ENCODE measurements around the gene SLC27A3. TPM values are rescaled to one million over a fixed set of nuclear protein-coding genes. Genes with fewer than 3 reads are reported as not detected.
A peak's percentile ranks its signal among the peaks of the same experiment; 100 is the strongest.

Gene SLC27A3
- total RNA-seq, 2 experiments from 2014 or later, result 4.5 to 10.2 TPM

DNA sequence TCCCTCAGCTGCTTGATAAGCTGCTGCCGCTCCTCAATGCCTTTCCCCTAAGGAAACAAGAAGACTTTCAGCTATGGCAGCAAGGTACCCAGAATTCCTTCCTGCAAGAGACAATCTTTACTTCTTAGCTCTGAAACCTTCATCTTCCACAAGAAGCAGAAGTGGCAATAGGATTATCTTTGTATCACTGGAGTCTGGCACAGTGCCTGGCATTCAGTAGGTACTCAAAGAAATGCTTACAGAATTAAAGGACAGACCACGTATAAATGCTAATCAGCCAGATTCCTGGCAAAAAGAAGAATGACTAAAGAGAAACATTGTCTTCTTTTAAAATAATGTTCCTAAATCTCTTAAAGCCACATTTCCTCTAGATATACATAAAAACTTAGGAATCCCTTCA, 43.7 kb downstream of the SLC27A3 start:
- peaks cover 10% of the 10 kb centered on the region for H3K4me1 ChIP-seq (ENCODE audit: insufficient read depth, low read length, poor library complexity, severe bottlenecking)
- H3K79me2 ChIP-seq (ENCODE audit: insufficient read depth, low read depth, low read length), result peaks cover 7% of the 10 kb centered on the region; the same call in 1 of the 2 replicates
- 0 out of 2 replicates have a peak, but pooled peaks cover 4% of the 10 kb centered on the region for H4K20me1 ChIP-seq (ENCODE audit: insufficient read depth, low read length)
- DNase-seq (ENCODE audit: low spot score), result no peak
- ChIA-PET CTCF (ENCODE audit: unreplicated experiment) (no interaction called here), POLR2A (interaction anchor here (0.8 to 0.9 kb wide), 2 partner anchors 12 to 171 kb away, joined by 3 read pairs; no protein-coding TSS in a partner anchor)
- H3K9me3 ChIP-seq (ENCODE audit: low read length), result no peaks in the 10 kb centered on the region
- no TSS peak for BruUV-seq (replicated peaks)
- intact Hi-C loops (cut with micrococcal nuclease; ENCODE audit: unreplicated experiment), result no loop called here
- peaks cover 71% of the 10 kb centered on the region for H3K36me3 ChIP-seq (ENCODE audit: insufficient read depth, low read length)
- no peak for TF ChIP-seq EZH2phosphoT487 (IDR thresholded peaks at IDR 0.05; ENCODE audit: borderline replicate concordance, low read depth, low read length)
- H3K9me2 ChIP-seq (ENCODE audit: insufficient read depth, low read length), result no peaks in the 10 kb centered on the region
- H2AFZ ChIP-seq (ENCODE audit: low read length), result no peak overlapping the region
- no peak overlapping the region for H3K4me2 ChIP-seq (ENCODE audit: low read length)
- H3K27ac ChIP-seq (ENCODE audit: low read depth, low read length, poor library complexity, severe bottlenecking), result no peak overlapping the region
- no peak overlapping the region for H3K4me3 ChIP-seq (ENCODE audit: low read depth, low read length, poor library complexity, severe bottlenecking)

- Histone ChIP-seq H2AFZ (ENCODE audit: low read length) (no peak overlapping the region), H3K79me2 (ENCODE audit: insufficient read depth, low read depth, low read length) (peaks cover 11% of the 10 kb centered on the region; the same call in 1 of the 2 replicates), H3K9me2 (ENCODE audit: insufficient read depth, low read length) (no peaks in the 10 kb centered on the region), H4K20me1 (ENCODE audit: insufficient read depth, low read length) (no peaks in the 10 kb centered on the region), H3K27ac (ENCODE audit: low read depth, low read length, poor library complexity, severe bottlenecking) (no peak overlapping the region), H3K4me1 (ENCODE audit: insufficient read depth, low read length, poor library complexity, severe bottlenecking) (peaks cover 15% of the 10 kb centered on the region), H3K4me2 (ENCODE audit: low read length) (no peak overlapping the region), H3K36me3 (ENCODE audit: insufficient read depth, low read length) (peaks cover 61% of the 10 kb centered on the region), H3K4me3 (ENCODE audit: low read depth, low read length, poor library complexity, severe bottlenecking) (no peak overlapping the region), H3K9me3 (ENCODE audit: low read length) (no peaks in the 10 kb centered on the region)
- POLR2A ChIA-PET, result interaction anchor here (0.6 to 2.8 kb wide), 4 partner anchors 94 to 1168 kb away, joined by 3 to 13 read pairs (median 6); partner anchors contain the start of gene GATAD2B
- DNase-seq (ENCODE audit: low spot score), result no peak
- BruUV-seq (replicated peaks), result TSS peak; percentile 68
- CTCF ChIA-PET (ENCODE audit: unreplicated experiment), result interaction anchor here (0.6 kb wide), 1 partner anchor 9 kb away, joined by 3 read pairs; no protein-coding TSS in a partner anchor
- TF ChIP-seq, protein P1, sequence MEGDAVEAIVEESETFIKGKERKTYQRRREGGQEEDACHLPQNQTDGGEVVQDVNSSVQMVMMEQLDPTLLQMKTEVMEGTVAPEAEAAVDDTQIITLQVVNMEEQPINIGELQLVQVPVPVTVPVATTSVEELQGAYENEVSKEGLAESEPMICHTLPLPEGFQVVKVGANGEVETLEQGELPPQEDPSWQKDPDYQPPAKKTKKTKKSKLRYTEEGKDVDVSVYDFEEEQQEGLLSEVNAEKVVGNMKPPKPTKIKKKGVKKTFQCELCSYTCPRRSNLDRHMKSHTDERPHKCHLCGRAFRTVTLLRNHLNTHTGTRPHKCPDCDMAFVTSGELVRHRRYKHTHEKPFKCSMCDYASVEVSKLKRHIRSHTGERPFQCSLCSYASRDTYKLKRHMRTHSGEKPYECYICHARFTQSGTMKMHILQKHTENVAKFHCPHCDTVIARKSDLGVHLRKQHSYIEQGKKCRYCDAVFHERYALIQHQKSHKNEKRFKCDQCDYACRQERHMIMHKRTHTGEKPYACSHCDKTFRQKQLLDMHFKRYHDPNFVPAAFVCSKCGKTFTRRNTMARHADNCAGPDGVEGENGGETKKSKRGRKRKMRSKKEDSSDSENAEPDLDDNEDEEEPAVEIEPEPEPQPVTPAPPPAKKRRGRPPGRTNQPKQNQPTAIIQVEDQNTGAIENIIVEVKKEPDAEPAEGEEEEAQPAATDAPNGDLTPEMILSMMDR (conservative IDR thresholded peaks at IDR 0.05; ENCODE audit: low read length), result peak; percentile 72
- TF ChIP-seq EZH2phosphoT487 (IDR thresholded peaks at IDR 0.05; ENCODE audit: borderline replicate concordance, low read depth, low read length), result no peak
- intact Hi-C loops (cut with micrococcal nuclease; ENCODE audit: unreplicated experiment), result no loop called here
Measured at GRCh38 chr1:153827168-153827964, 52.2 kb downstream of the SLC27A3 start.

Small RNAs within 50 kb of the gene (small RNA-seq; reads per million reads assigned to genes)
- gene RF00019, result not detected

Other genes starting within 250 kb of the SLC27A3 start
- gene S100A6, start 239.4 kb upstream of the SLC27A3 start, total RNA-seq (2014; rRNA removed; shearing (Covaris generic)), result not detected in 2 replicates
- not detected in 2 replicates for gene S100A6, start 239.4 kb upstream of the SLC27A3 start, total RNA-seq (2022)
- gene S100A5, start 234.5 kb upstream of the SLC27A3 start, total RNA-seq (2014; rRNA removed; shearing (Covaris generic)), result not detected in 2 replicates
- not detected in 2 replicates for gene S100A5, start 234.5 kb upstream of the SLC27A3 start, total RNA-seq (2022)
- 1.6 and 3.6 TPM in 2 replicates for gene S100A4, start 229.6 kb upstream of the SLC27A3 start, total RNA-seq (2014; rRNA removed; shearing (Covaris generic))
- 0.53 and 1.9 TPM in 2 replicates for gene S100A4, start 229.6 kb upstream of the SLC27A3 start, total RNA-seq (2022)
- not detected in 2 replicates for gene S100A3, start 226.1 kb upstream of the SLC27A3 start, total RNA-seq (2014; rRNA removed; shearing (Covaris generic))
- not detected in 2 replicates for gene S100A3, start 226.1 kb upstream of the SLC27A3 start, total RNA-seq (2022)
- gene S100A2, start 209.6 kb upstream of the SLC27A3 start, total RNA-seq (2014; rRNA removed; shearing (Covaris generic)), result not detected in 2 replicates
- 1.4 TPM in 1 of 2 replicates, not detected in the other for gene S100A2, start 209.6 kb upstream of the SLC27A3 start, total RNA-seq (2022)
- gene S100A16, start 162.3 kb upstream of the SLC27A3 start, total RNA-seq (2014; rRNA removed; shearing (Covaris generic)), result not detected in 2 replicates
- 0.33 TPM in 1 of 2 replicates, not detected in the other for gene S100A16, start 162.3 kb upstream of the SLC27A3 start, total RNA-seq (2022)
- not detected in 2 replicates for gene S100A14, start 159.1 kb upstream of the SLC27A3 start, total RNA-seq (2014; rRNA removed; shearing (Covaris generic))
- gene S100A14, start 159.1 kb upstream of the SLC27A3 start, total RNA-seq (2022), result not detected in 2 replicates
- gene S100A13, start 147.9 kb upstream of the SLC27A3 start, total RNA-seq (2014; rRNA removed; shearing (Covaris generic)), result 2.7 and 4.8 TPM in 2 replicates
- 6.9 and 10.3 TPM in 2 replicates for gene S100A13, start 147.9 kb upstream of the SLC27A3 start, total RNA-seq (2022)
- gene S100A1, start 147.0 kb upstream of the SLC27A3 start, total RNA-seq (2014; rRNA removed; shearing (Covaris generic)), result not detected in 2 replicates
- not detected in 2 replicates for gene S100A1, start 147.0 kb upstream of the SLC27A3 start, total RNA-seq (2022)
- 70.9 and 85.3 TPM in 2 replicates for gene CHTOP, start 141.3 kb upstream of the SLC27A3 start, total RNA-seq (2014; rRNA removed; shearing (Covaris generic))
- 106 and 107 TPM in 2 replicates for gene CHTOP, start 141.3 kb upstream of the SLC27A3 start, total RNA-seq (2022)
- gene SNAPIN, start 116.7 kb upstream of the SLC27A3 start, total RNA-seq (2014; rRNA removed; shearing (Covaris generic)), result 33.2 and 44.5 TPM in 2 replicates
- gene SNAPIN, start 116.7 kb upstream of the SLC27A3 start, total RNA-seq (2022), result 31.1 and 33.7 TPM in 2 replicates
- gene ILF2, start 104.4 kb upstream of the SLC27A3 start, total RNA-seq (2014; rRNA removed; shearing (Covaris generic)), result 287 and 300 TPM in 2 replicates
- 319 and 334 TPM in 2 replicates for gene ILF2, start 104.4 kb upstream of the SLC27A3 start, total RNA-seq (2022)
- gene NPR1, start 96.7 kb upstream of the SLC27A3 start, total RNA-seq (2014; rRNA removed; shearing (Covaris generic)), result 0.03 TPM in 1 of 2 replicates, not detected in the other
- not detected in 2 replicates for gene NPR1, start 96.7 kb upstream of the SLC27A3 start, total RNA-seq (2022)
- gene INTS3, start 47.4 kb upstream of the SLC27A3 start, total RNA-seq (2014; rRNA removed; shearing (Covaris generic)), result 31.6 and 33.5 TPM in 2 replicates
- gene INTS3, start 47.4 kb upstream of the SLC27A3 start, total RNA-seq (2022), result 65.8 and 67.3 TPM in 2 replicates
- gene GATAD2B, start 147.6 kb downstream of the SLC27A3 start, total RNA-seq (2014; rRNA removed; shearing (Covaris generic)), result 7.7 and 11.2 TPM in 2 replicates
- 65.2 and 77.9 TPM in 2 replicates for gene GATAD2B, start 147.6 kb downstream of the SLC27A3 start, total RNA-seq (2022)
- gene DENND4B, start 171.3 kb downstream of the SLC27A3 start, total RNA-seq (2014; rRNA removed; shearing (Covaris generic)), result 41.8 and 50.5 TPM in 2 replicates
- gene DENND4B, start 171.3 kb downstream of the SLC27A3 start, total RNA-seq (2022), result 160 and 164 TPM in 2 replicates
- gene CRTC2, start 183.2 kb downstream of the SLC27A3 start, total RNA-seq (2014; rRNA removed; shearing (Covaris generic)), result 15.6 and 29.1 TPM in 2 replicates
- gene CRTC2, start 183.2 kb downstream of the SLC27A3 start, total RNA-seq (2022), result 65.6 and 67.9 TPM in 2 replicates
- 44.2 and 45.5 TPM in 2 replicates for gene SLC39A1, start 188.1 kb downstream of the SLC27A3 start, total RNA-seq (2014; rRNA removed; shearing (Covaris generic))
- 32.7 and 41.6 TPM in 2 replicates for gene SLC39A1, start 188.1 kb downstream of the SLC27A3 start, total RNA-seq (2022)
- gene CREB3L4, start 192.5 kb downstream of the SLC27A3 start, total RNA-seq (2014; rRNA removed; shearing (Covaris generic)), result 17.0 and 17.4 TPM in 2 replicates
- gene CREB3L4, start 192.5 kb downstream of the SLC27A3 start, total RNA-seq (2022), result 28.2 and 32.0 TPM in 2 replicates
- 169 and 178 TPM in 2 replicates for gene JTB, start 202.3 kb downstream of the SLC27A3 start, total RNA-seq (2014; rRNA removed; shearing (Covaris generic))
- gene JTB, start 202.3 kb downstream of the SLC27A3 start, total RNA-seq (2022), result 107 and 124 TPM in 2 replicates
- 0.16 and 0.72 TPM in 2 replicates for gene RAB13, start 210.9 kb downstream of the SLC27A3 start, total RNA-seq (2014; rRNA removed; shearing (Covaris generic))
- 0.89 and 1.3 TPM in 2 replicates for gene RAB13, start 210.9 kb downstream of the SLC27A3 start, total RNA-seq (2022)
- gene RPS27, start 215.4 kb downstream of the SLC27A3 start, total RNA-seq (2014; rRNA removed; shearing (Covaris generic)), result 4,465 and 5,738 TPM in 2 replicates
- gene RPS27, start 215.4 kb downstream of the SLC27A3 start, total RNA-seq (2022), result 2,833 and 3,163 TPM in 2 replicates